Gastrocnemius medialis (tissue), 4 donors: ENCODE measurements around the gene PTPN7.

Experiments used
- POLR2A ChIP-seq, 2 donors: fragments of 450-650 bp; IDR thresholded peaks; one replicate each; pipeline ENCODE4 v1.6.1; 2017; ENCODE audit warnings: antibody characterized with exemption in 2 of 2, mild to moderate bottlenecking in 2 of 2, moderate library complexity in 2 of 2
- TF ChIP-seq, protein P1 (sequence below), 5 experiments: fragments of 450-650 bp in 3 of 5; fragments of 200-600 bp in 2 of 5; sonication (generic) in 2 of 5; IDR thresholded peaks in 4 of 5; conservative IDR thresholded peaks in 1 of 5; 1 replicate in 4 of 5; 2 replicates in 1 of 5; pipeline ENCODE4 v1.5.1; 2016 to 2019; ENCODE audit warnings: antibody characterized with exemption in 5 of 5, mild to moderate bottlenecking in 3 of 5, moderate library complexity in 3 of 5

DNA sequence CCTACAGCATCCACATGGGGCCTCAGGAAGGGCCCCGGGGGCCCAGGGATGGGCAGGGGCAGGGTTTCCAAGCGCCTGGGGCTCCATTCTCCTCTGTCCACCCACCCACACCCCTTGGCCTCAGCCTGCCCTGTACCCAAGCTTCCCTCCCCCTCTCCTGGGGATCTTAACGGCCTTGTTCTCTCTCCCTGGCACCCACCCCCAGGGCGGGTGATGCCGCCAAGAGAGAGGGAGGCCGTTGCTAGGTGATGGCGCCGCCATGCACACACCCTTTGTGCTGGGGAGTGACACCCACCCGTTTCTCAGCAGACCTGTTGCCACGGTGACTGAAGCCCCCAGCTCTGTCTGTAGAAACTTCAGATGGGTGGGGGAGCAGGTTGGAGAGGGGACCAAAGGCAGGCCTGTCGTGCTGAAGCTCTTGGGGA is 30.1 kb downstream of the PTPN7 start:
- no peak for TF ChIP-seq POLR2A (IDR thresholded peaks at IDR 0.05)
- TF ChIP-seq, protein P1, sequence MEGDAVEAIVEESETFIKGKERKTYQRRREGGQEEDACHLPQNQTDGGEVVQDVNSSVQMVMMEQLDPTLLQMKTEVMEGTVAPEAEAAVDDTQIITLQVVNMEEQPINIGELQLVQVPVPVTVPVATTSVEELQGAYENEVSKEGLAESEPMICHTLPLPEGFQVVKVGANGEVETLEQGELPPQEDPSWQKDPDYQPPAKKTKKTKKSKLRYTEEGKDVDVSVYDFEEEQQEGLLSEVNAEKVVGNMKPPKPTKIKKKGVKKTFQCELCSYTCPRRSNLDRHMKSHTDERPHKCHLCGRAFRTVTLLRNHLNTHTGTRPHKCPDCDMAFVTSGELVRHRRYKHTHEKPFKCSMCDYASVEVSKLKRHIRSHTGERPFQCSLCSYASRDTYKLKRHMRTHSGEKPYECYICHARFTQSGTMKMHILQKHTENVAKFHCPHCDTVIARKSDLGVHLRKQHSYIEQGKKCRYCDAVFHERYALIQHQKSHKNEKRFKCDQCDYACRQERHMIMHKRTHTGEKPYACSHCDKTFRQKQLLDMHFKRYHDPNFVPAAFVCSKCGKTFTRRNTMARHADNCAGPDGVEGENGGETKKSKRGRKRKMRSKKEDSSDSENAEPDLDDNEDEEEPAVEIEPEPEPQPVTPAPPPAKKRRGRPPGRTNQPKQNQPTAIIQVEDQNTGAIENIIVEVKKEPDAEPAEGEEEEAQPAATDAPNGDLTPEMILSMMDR (IDR thresholded peaks at IDR 0.05 in 4 of 5, conservative IDR thresholded peaks at IDR 0.05 in 1 of 5), result no peak
